Measurements from ENCODE around the gene PLCB1.
"Not testable (repeated sequence)": the region's sequence is repeated elsewhere in the genome, so short reads cannot be mapped to it uniquely, and the experiment has no call there.

Gene PLCB1

DNA sequence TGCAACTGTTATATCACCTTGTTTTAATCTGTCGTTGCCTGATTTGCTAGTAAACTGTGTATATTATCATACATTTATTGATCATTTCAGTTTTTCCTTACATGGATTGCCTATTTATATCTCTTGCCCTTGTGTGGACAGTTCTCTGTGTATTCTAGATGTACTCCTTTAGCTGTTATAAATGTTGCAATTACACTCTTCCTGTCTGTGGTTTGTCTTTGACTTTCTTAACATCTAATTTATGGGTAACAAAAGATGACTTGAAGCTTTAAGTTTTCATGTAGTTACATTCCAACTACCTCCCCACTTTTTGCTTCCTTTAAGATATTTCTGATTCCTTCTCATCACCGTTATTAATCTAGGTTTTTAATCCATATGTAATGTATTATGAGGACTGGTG is 22.6 kb downstream of the PLCB1 start:
- H3K27ac ChIP-seq: no peak overlapping the region
- DNase-seq (ENCODE audit: low read depth, low spot score): no peak

DNA sequence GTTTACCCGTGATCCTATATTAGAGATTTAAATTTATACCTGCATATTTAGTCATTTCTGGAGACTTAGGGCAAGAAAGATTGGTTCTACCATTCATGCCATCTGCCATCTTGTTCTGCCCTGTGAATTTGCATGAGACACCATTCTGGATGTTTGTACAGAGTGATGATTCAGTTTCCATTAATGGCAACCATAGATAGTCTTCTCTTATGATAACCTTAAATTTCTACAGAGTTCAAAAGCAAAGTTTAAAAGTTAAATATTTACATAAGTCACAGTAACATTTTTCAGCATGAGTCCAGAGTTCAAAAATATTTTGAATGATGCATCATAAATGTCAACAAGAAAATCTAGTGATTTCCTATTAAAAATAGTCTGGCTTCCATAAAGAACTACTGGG is 23.2 kb downstream of the PLCB1 start:
- DNase-seq (ENCODE audit: low read depth, low spot score): no peak
- no peak overlapping the region for H3K27ac ChIP-seq

DNA sequence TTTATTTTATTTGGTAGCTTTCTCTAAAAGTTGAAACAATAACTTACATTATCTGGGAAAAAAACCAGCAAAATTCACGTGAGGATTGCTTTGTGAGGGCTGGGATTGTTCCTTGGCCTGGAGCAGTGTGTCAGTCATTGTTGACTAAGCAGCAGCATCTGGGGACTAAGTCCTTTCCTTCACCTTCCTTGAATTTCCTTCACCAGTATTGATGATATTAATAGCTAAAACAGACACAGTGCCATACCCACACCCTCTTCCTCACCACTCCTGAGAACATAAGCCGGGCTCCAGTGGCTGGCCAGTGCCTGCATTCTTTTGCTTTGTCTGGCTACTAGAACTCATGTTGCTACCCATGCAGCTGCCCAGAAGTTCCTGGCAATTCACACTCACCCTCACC is 23.7 kb downstream of the PLCB1 start:
- H3K27ac ChIP-seq: no peak overlapping the region
- no peak for DNase-seq (ENCODE audit: low read depth, low spot score)

DNA sequence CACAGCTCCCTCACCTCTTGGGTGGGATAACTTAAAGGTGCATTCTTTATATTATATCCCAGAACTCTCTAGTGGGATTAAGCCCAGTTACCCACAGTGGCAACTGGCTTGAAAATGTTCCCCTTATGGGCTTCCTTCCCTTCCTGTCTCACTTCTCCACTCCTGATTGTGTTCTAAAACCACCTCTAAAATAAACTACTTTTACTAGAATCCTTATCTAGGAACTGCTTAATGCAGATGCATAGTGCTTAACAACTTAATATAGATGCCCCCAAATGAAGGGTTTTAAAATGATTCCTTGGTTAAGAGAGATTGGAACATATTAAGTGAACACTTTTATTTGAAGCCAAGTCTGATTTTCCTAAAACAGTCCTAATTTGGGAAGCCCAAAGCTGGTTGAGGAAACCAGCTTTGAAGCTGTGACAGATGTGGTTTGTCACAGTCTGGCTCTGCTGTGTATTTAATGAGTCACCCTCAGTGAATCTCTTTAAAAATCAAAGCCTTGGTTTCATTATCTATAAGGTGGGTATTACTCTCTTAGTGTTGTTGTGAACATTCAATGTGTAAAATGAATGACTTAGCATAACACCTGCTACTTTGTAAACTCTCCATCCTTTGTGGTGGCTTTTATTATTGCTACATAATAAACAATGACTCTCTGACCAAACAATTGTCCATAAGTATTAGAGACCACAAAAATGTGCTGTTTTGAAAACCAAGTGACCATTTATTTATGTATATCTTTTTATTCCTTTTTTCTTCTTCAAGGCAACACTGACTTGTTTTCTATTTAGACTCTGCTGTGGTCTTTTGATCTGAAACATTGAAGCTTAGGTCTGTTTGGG is 24.4 kb downstream of the PLCB1 start:
- no peak overlapping the region for H3K27ac ChIP-seq

DNA sequence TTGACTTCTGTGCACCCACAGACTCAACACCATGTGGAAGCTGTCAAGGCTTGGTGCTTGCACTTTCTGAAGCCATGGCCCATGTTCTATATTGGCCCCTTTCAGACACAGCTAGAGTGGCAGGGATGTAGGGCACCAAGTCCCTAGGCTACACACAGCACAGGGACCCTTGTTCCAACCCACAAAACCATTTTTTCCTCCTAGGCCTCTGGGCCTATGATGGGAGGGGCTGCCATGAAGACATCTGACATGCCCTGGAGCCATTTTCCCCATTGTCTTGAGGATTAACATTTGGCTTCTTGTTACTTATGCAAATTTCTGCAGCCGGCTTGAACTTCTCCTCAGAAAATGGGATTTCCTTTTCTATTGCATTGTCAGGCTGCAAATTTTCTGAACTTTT is 27.2 kb downstream of the PLCB1 start:
- not testable (repeated sequence) for DNase-seq (ENCODE audit: low read depth, low spot score); H3K27ac ChIP-seq

More for the DNA sequence above, 24.4 kb downstream of the PLCB1 start:
- no peak for DNase-seq (ENCODE audit: low read depth, low spot score)

DNA sequence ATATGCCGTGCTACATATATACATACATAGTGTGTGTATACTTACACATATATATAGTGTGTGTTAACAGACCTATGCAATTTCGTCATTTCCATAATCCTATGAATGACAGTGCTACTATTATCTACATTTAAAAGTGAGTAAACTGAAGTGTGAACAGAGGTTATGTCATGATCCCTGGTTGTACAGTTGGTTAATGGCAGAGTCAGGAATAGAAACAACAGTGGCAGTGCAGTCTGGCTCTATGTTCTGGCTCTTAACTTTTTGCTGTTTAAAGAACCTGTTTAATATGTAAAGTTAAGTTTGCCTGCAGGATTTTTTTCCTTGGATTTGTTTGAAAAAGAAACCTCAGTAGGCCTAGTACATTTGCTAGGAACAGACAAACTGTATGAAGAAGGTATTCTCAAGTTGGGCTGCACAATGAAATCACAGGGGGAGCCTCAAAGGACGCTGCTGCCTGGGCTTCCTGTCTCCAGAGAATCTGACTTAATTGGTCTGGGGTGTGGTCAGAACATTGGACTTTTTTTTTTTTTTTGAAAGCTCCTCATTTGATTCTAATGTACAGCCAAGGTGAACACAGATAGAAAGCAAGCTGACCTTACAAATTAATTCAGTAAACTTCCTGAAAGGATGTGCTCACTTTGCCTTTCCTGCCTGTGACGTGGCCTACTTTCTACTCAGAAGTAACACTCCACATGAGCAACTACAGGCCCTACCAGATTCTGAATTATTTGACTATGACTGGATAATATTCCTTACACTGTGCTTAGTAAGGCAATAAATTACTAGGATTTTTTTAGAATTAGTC is 29.4 kb downstream of the PLCB1 start:
- DNase-seq (ENCODE audit: low read depth, low spot score): no peak
- no peak overlapping the region for H3K27ac ChIP-seq

DNA sequence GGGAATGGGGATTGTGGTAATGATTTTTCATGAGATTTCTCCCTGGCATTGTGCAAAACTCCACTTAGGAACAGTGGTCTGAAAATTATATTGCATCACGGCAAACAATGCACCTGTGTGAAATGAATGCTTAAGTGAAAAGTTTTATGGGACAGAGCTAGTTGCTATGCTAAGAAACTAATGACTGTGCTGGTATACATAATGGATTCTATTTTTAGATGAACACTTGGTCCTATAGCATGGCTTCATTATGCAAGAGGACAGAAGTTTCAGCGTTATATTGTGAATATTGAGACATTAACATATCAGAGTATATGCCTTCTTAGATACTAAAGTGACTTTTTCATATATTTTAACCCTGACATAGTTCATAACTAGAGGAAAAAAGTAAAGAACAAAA is 30.5 kb downstream of the PLCB1 start:
- H3K27ac ChIP-seq: no peak overlapping the region
- no peak for DNase-seq (ENCODE audit: low read depth, low spot score)

DNA sequence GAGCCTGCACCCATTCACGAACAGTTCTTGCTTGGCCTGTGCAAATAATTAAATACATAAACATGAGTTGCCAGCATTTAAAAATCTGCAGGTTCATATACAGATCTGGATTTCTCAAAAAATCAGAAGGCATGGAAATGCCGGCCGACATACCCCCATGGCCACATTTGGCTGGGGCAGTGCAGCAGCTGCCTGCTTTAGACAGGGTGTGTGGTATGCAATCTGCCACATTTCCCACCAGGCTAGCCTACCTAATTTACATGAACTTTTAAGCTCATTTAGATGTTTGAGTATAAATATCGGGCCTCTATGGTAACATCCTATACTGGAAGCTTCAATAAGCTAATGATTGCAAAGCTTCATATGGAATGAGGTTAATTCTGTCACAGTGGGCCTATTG is 31.5 kb downstream of the PLCB1 start:
- no peak for DNase-seq (ENCODE audit: low read depth, low spot score)
- H3K27ac ChIP-seq: no peak overlapping the region

DNA sequence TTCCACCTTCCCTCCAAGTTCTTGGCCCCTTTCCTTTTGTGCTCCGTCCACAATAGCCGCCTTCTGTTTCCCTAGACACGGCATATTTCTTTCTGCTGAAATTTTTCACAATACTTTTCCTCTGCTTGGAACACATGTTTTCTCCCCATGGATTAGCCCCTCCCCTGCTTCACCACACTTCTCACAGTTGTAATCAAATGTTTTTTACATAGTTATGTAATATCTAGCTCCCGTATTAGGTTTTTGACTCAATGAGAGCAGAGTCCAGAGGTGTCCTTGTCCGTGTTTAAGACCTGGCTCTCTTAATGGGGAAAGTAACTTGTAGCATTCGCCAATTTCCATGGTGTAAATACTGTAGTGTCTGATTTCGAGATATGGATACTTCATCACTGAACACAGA is 34.7 kb downstream of the PLCB1 start:
- DNase-seq (ENCODE audit: low read depth, low spot score): no peak
- no peak overlapping the region for H3K27ac ChIP-seq

DNA sequence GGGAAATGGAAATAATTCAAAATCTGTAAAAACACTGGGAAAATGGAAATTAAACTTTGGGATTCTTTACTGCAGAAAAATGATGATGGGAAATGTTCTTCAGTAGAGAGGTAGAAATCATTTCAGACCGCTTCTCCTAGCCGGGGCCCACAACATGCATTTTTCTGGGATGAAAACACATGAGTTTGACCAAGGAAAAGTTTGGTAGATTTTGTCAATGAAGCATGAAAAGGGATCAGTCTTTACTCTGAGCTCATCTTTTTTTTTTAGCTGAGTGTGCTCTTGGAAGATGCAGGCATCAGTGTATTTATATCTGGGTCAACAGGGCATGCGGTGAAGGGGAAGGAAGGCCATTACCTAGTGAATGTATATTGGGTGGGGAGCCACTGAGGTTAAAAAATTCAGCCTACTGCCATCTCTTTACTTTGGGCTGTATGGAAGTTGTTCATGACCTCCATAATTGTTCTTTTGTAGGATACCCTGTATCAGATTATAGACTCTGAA is 36.8 kb downstream of the PLCB1 start:
- DNase-seq (ENCODE audit: low read depth, low spot score): no peak
- H3K27ac ChIP-seq: no peak overlapping the region

DNA sequence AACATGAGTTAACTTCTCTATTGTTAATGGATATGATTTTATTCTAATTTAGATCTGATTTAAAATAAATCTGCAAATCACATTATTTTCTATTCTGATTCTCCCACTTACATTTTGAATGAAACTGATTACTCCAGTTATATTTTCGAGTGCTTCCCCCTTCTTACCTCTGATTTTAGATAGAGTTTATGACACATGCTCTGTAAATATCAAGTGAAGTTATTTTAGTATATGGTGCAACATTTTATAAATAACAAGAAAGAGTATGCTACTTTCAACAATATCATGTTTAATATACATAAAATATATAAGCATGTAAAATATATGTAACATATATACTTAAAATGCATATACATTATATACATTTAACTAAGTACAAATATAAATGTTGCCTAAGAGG is 38.9 kb downstream of the PLCB1 start:
- no peak for DNase-seq (ENCODE audit: low read depth, low spot score)
- no peak overlapping the region for H3K27ac ChIP-seq

DNA sequence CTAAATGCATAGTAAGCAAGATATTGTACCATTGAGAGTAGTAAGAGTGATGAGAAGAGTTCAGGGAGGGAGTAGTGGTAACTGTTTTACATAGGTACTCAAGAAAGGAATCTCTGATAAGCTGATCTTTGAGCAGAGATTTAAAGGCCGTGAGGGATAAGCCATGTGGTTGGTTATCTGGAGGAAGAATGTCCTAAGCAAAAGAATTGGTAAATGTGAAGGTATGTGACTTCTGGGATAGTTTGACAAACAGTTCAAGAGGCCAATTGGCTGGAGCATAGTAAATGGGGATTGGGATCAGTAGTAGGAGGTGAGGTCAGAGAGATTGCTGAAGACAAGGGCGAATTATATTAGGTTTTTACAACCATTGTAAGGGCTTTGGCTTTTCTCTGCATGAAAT is 40.1 kb downstream of the PLCB1 start:
- no peak for DNase-seq (ENCODE audit: low read depth, low spot score)
- no peak overlapping the region for H3K27ac ChIP-seq

DNA sequence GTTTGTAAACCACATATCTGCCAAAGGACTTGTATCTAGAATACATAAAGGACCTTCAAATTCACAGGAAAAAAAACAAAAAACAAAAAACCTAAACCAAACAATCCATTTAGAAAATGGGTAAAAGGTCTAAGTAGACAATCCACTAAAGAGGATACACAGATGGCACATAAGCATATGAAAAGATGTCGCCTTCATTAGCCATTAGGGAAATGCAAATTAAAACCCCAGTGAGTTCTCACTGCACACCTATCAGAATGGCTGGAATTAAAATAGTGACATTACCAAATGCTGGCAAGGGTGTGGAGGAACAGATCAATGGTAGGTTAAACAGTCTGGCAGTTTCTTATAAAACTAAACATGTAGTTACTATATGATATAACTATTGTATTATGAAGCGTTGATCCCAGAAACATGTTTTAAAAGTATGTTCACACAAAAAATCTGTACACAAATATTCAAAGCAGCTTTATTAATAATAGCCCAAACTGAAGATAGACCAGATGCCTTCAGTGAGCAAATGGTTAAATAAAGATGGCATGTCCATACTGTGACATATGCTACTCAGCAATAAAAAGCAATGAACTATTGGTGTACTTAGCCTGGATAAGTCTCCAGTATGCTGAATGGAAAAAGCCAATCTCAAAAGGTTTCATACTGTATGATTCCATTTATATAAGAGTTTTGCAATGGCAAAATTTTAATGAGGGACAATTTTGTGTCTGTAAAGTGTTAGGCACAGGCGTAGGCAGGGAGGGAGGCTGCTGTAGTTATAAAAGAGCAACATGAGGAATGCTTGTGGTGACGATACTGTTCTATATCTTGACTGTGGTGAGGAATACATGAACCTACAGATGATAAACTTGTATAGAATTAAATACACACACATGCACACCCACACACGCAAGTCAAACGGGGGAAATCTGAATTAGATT is 43.9 kb downstream of the PLCB1 start:
- H3K27ac ChIP-seq: no peak overlapping the region
- no peak for DNase-seq (ENCODE audit: low read depth, low spot score)

DNA sequence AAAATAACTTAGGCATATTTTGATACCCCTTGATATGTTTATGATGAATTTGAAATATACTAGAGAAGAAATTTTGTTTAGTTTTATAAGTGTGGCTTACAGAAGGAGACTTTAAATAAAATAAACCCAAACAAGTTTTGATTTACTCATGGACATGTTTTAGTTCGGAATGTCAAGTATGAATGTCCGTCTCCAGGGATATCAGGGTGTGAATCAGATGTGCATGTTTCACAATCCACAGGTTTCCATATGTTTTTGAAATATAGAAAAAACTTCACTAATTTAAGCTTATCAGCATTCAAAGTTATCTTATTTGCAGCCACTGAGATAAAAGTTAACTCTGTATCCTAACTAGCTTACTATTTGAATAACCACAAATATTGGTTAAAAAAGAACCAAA is 51.5 kb downstream of the PLCB1 start:
- DNase-seq (ENCODE audit: low read depth, low spot score): no peak
- H3K27ac ChIP-seq: no peak overlapping the region

DNA sequence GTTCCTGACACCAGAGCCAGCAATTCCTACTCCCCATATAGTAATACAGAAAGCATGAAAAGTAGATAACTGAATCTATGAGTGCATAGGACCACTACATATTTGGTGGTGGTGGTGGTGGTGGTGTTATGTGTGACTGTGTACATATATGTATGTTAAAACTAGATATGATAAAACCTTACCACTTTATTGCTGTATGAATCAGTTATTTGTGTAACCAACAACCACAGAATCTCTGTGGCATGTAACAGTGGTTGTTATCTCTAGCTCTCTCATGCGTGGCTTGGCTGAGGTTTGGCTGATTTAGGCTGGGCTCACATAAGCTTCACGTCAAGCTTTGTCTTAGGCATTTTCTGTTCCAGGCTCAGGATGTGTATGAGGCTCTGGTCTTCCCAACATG is 55.7 kb downstream of the PLCB1 start:
- no peak overlapping the region for H3K27ac ChIP-seq
- no peak for DNase-seq (ENCODE audit: low read depth, low spot score)

DNA sequence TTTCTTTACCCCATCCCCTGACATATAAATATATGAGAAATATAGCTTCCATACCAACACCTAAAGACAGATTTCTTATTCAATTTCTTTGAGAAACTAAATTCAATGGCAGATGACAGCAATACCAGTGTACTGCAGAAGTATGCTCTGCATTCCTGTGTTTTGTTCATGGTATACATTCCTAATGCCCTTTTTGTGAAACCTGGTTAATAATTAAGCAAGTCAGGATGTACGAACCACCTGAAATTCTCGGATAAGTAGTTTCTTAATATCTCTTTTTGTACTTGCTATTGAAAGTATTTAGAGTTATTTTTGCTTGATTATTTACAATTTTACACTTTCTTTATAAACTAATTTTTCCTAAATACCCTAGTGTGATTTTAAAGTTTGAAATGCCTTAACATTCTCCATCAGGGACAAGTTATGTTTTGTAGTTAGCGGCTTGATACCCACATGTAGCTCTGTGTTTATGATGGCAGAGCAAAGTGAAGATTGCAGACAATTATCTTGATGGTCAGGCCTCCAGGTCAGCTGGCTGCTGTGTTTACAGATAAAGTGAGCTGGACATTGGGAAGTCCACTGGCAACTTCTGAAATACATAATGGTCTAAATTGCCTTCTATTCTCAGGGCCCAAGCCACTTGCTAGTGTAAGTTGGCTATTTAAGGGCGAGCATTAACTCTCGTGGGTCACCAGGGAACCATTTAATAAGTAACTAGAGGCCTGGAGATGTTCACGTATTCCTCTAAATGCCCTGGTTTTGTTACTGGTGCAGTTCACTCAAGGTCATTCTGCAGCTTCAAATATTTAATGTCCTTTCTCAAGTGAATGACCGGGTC is 58.2 kb downstream of the PLCB1 start:
- H3K27ac ChIP-seq: no peak overlapping the region
- DNase-seq (ENCODE audit: low read depth, low spot score): no peak

DNA sequence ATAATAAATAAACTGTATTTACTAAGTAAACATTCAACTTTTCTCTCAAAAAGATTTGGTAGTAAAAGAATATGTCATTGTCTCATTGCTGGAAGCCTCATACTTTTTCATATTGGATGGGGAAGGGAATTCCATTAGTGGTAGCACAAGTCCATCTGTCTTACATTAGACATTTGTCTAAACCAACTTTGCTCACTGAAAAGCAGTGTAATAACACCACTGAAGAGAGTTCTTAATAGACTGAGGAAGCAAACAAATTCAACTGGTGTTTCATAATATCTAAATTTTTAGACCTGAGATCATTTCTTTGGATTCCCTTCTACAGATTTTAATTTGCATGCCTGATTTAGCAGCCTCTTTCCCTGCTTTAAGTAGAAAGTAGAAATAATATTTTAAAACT is 62.7 kb downstream of the PLCB1 start:
- no peak overlapping the region for H3K27ac ChIP-seq
- no peak for DNase-seq (ENCODE audit: low read depth, low spot score)

DNA sequence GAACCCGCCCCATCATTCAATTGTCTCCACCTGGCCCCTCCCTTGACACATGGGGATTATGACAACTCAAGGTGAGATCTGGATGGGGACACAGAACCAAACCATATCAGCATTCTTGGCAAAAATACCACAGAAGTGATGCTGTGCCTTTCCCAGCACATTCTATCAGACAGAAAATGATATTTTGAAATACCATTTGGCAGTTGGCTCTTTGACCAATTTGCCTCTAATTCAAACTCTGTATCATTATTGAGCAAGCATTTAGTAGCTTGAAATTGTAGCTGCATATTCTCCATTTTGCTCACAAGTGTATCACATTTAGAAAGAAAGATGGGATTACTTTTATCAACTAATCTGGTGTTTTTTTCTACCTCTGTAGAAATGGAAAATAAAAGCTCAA is 64.0 kb downstream of the PLCB1 start:
- no peak overlapping the region for H3K27ac ChIP-seq
- DNase-seq (ENCODE audit: low read depth, low spot score): no peak

DNA sequence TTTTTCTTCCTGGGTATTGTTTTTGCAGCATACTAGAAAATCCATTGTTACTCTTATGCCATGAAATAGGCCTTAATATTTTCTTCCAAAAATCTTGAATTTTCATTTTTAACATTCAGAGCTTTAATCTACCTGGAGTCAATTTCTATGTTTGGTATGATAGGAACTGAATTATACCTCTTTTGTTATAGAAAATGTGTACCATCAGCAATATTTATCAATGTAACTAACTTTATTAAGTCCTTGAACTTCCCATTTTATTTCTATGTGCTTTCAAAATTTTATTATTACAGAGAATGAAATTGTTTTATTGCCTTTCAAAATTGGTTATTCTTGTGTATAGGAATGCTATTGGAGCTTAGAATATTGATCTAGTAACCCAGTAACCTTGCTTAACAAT is 68.2 kb downstream of the PLCB1 start:
- DNase-seq (ENCODE audit: low read depth, low spot score): no peak
- H3K27ac ChIP-seq: no peak overlapping the region

DNA sequence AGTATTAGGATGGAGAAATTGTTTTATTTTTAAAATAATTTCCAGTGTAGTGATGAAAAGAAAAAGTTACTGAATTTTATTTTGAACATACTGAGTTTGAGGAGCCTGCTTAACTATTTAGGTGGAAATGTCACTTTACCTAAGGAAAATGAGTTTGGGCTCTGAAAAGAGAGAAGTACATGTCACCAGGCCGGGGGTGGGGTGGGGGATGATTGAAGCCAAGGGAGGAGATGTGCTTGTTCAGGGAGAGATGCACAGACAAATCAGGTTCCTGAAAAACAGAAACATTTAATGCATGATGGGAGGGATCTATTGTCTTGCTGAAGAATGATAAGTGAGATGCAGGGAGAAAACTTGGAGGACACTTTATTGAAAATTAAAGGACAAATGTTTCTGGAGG is 71.3 kb downstream of the PLCB1 start:
- no peak for DNase-seq (ENCODE audit: low read depth, low spot score)
- no peak overlapping the region for H3K27ac ChIP-seq
